RWPE2 (cell line): ENCODE data around the gene OR2S2.
"Not testable (repeated sequence)": the region's sequence is repeated elsewhere in the genome, so short reads cannot be mapped to it uniquely, and the experiment has no call there.

Source experiments
- ATAC-seq: fragments of 200-7000 bp; cut with Tn5 transposase; 3 replicates; pipeline ENCODE4 v1.9.1; 2021; ENCODE audit warnings: low read depth
- DNase-seq: peaks from one replicate; pipeline ENCODE4 v3.0.0-alpha.2; 2020; ENCODE audit warnings: low spot score
- H3K27ac ChIP-seq: fragments of 450-650 bp; 2 replicates; pipeline ENCODE4 v1.5.1; 2017; ENCODE audit warnings: mild to moderate bottlenecking; ENCODE audit not compliant: poor library complexity, severe bottlenecking
- H3K27me3 ChIP-seq: fragments of 250-450 bp; sonication (Bioruptor Pico); 2 replicates; pipeline ENCODE4 v1.5.1; 2021; ENCODE audit warnings: mild to moderate bottlenecking, moderate library complexity; ENCODE audit not compliant: insufficient read depth, poor library complexity, severe bottlenecking
- H3K36me3 ChIP-seq: fragments of 250-450 bp; sonication (Bioruptor Pico); 2 replicates; pipeline ENCODE4 v1.5.1; 2020; ENCODE audit warnings: low read depth, mild to moderate bottlenecking, moderate library complexity
- H3K4me1 ChIP-seq: fragments of 250-450 bp; sonication (Bioruptor Pico); 2 replicates; pipeline ENCODE4 v1.5.1; 2021; ENCODE audit warnings: mild to moderate bottlenecking, moderate library complexity; ENCODE audit not compliant: insufficient read depth, poor library complexity, severe bottlenecking
- H3K4me3 ChIP-seq: fragments of 250-450 bp; sonication (Bioruptor Pico); 2 replicates; pipeline ENCODE4 v1.5.1; 2021; ENCODE audit warnings: mild to moderate bottlenecking, moderate library complexity; ENCODE audit not compliant: severe bottlenecking
- H3K9me3 ChIP-seq: fragments of 250-450 bp; sonication (Bioruptor Pico); 2 replicates; pipeline ENCODE4 v1.5.1; 2021; ENCODE audit warnings: mild to moderate bottlenecking, moderate library complexity; ENCODE audit not compliant: severe bottlenecking
- TF ChIP-seq, protein P1 (sequence below): fragments of 450-650 bp; IDR thresholded peaks from one replicate; pipeline ENCODE4 v1.5.1; 2017; ENCODE audit warnings: mild to moderate bottlenecking, moderate library complexity; ENCODE audit not compliant: poor library complexity, severe bottlenecking

OR2S2 gene

GRCh38 chr9:35998333-35998732 is 40.4 kb upstream of the OR2S2 start:
- Histone ChIP-seq H3K36me3 (no peaks in the 10 kb centered on the region), H3K4me1 (no peaks in the 10 kb centered on the region), H3K9me3 (no peaks in the 10 kb centered on the region), H3K4me3 (no peak overlapping the region), H3K27me3 (no peaks in the 10 kb centered on the region), H3K27ac (no peak overlapping the region)
- no peak for DNase-seq
- no peak for ATAC-seq
- TF ChIP-seq, protein P1, sequence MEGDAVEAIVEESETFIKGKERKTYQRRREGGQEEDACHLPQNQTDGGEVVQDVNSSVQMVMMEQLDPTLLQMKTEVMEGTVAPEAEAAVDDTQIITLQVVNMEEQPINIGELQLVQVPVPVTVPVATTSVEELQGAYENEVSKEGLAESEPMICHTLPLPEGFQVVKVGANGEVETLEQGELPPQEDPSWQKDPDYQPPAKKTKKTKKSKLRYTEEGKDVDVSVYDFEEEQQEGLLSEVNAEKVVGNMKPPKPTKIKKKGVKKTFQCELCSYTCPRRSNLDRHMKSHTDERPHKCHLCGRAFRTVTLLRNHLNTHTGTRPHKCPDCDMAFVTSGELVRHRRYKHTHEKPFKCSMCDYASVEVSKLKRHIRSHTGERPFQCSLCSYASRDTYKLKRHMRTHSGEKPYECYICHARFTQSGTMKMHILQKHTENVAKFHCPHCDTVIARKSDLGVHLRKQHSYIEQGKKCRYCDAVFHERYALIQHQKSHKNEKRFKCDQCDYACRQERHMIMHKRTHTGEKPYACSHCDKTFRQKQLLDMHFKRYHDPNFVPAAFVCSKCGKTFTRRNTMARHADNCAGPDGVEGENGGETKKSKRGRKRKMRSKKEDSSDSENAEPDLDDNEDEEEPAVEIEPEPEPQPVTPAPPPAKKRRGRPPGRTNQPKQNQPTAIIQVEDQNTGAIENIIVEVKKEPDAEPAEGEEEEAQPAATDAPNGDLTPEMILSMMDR = no peak

- not testable (repeated sequence) for H3K27me3 ChIP-seq, H3K36me3 ChIP-seq, ATAC-seq, H3K9me3 ChIP-seq, DNase-seq, H3K4me1 ChIP-seq, H3K27ac ChIP-seq, H3K4me3 ChIP-seq
These were observed 39.1 kb upstream of the OR2S2 start for GRCh38 chr9:35997016-35997415.

GRCh38 chr9:35996358-35996970 is 38.5 kb upstream of the OR2S2 start:
- Histone ChIP-seq H3K9me3 (no peaks in the 10 kb centered on the region), H3K27ac (no peak overlapping the region), H3K4me1 (no peaks in the 10 kb centered on the region), H3K4me3 (no peak overlapping the region), H3K27me3 (no peaks in the 10 kb centered on the region), H3K36me3 (no peaks in the 10 kb centered on the region)
- TF ChIP-seq, protein P1 = no peak
- no peak for DNase-seq
- peak; percentile 38; the same call in 1 of the 3 replicates for ATAC-seq

- H3K4me1 ChIP-seq = no peaks in the 10 kb centered on the region
- H3K27ac ChIP-seq = no peak overlapping the region
- H3K27me3 ChIP-seq = no peaks in the 10 kb centered on the region
- DNase-seq (no peak), ATAC-seq (no peak)
- no peak overlapping the region for H3K4me3 ChIP-seq
- TF ChIP-seq, protein P1 = no peak
- no peaks in the 10 kb centered on the region for H3K36me3 ChIP-seq
- H3K9me3 ChIP-seq = no peaks in the 10 kb centered on the region
These were observed 37.0 kb upstream of the OR2S2 start for GRCh38 chr9:35994959-35995358.

GRCh38 chr9:35993976-35994720 is 36.2 kb upstream of the OR2S2 start:
- Histone ChIP-seq H3K9me3 (no peaks in the 10 kb centered on the region), H3K27me3 (no peaks in the 10 kb centered on the region), H3K27ac (no peak overlapping the region), H3K4me1 (no peaks in the 10 kb centered on the region), H3K36me3 (no peaks in the 10 kb centered on the region), H3K4me3 (no peak overlapping the region)
- TF ChIP-seq, protein P1 = no peak
- DNase-seq (no peak), ATAC-seq (no peak)

DNA sequence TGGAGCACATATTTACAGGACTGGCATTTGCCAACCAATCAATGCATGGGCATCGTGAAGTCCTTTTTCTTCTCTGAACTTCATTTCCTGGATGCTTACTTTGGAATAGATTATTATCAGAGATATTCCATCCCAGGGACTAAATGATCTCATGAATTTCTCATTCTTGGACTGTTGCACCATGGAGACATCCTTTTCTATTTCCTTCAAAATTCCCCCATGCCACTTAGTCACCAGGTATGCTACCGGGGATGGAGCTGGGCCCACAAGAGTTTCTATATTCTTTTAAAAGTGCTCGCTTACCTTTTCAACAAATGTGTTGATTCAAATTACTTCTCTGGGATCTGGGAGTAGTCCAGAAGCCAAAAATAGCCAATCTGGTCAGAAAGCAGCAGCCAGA is 35.2 kb upstream of the OR2S2 start:
- DNase-seq, H3K9me3 ChIP-seq, H3K27me3 ChIP-seq, H3K36me3 ChIP-seq, ATAC-seq, H3K27ac ChIP-seq, H3K4me3 ChIP-seq, H3K4me1 ChIP-seq: not testable (repeated sequence)
